Islet of Langerhans (tissue), 1 donor: ENCODE results near the gene GRM6.

Experiments
- FAIRE-seq: peaks from one replicate; lab custom pipeline; 2011; peaks lifted over from hg19 to GRCh38; lab: Jason Lieb, UNC

The GRM6 gene

GRCh38 chr5:178994580-178995340, at the start of gene GRM6:
GRM6 (minus strand) TSS chr5:178995320; CDS start chr5:178994944, 376 bp downstream.
- no peak for FAIRE-seq

- FAIRE-seq: no peak
Measured at GRCh38 chr5:179044765-179045164, 49.6 kb upstream of the GRM6 start.

GRCh38 chr5:179033004-179033580, 38.0 kb upstream of the GRM6 start:
- FAIRE-seq: no peak

- FAIRE-seq: peak; percentile 91
Measured at GRCh38 chr5:179023528-179024189, 28.5 kb upstream of the GRM6 start, which contains the start of gene ZNF879. ZNF879 (plus strand) TSS chr5:179023804; CDS start chr5:179025005, 1,201 bp downstream.

- no peak for FAIRE-seq
Measured at GRCh38 chr5:179008667-179009066, 13.5 kb upstream of the GRM6 start.

- no peak for FAIRE-seq
Measured at GRCh38 chr5:179006564-179006963, 11.4 kb upstream of the GRM6 start.

GRCh38 chr5:178998441-178998840, 3.3 kb upstream of the GRM6 start:
- no peak for FAIRE-seq

- no peak for FAIRE-seq
Measured at GRCh38 chr5:178997191-178997590, 2.1 kb upstream of the GRM6 start.

- FAIRE-seq: no peak
Measured at GRCh38 chr5:178996156-178996555, 1.0 kb upstream of the GRM6 start.

GRCh38 chr5:178995341-178995690, 196 bp upstream of the GRM6 start:
- no peak for FAIRE-seq

- FAIRE-seq: no peak
Measured at GRCh38 chr5:178993955-178994579, 1.1 kb downstream of the GRM6 start.

GRCh38 chr5:178993236-178993765, 1.8 kb downstream of the GRM6 start:
- no peak for FAIRE-seq

GRCh38 chr5:178992291-178992895, 2.7 kb downstream of the GRM6 start:
- FAIRE-seq: no peak

- no peak for FAIRE-seq
Measured at GRCh38 chr5:178991190-178992145, 3.7 kb downstream of the GRM6 start.

GRCh38 chr5:178990491-178990890, 4.6 kb downstream of the GRM6 start:
- FAIRE-seq: no peak

GRCh38 chr5:178989311-178989710, 5.8 kb downstream of the GRM6 start:
- no peak for FAIRE-seq

GRCh38 chr5:178988436-178989220, 6.5 kb downstream of the GRM6 start:
- no peak for FAIRE-seq

- no peak for FAIRE-seq
Measured at GRCh38 chr5:178986326-178986960, 8.7 kb downstream of the GRM6 start.

- FAIRE-seq: no peak
Measured at GRCh38 chr5:178984145-178985072, 10.7 kb downstream of the GRM6 start.
